ENCODE measurements around the gene CCDC194. TPM values are rescaled to one million over a fixed set of nuclear protein-coding genes. Genes with fewer than 3 reads are reported as not detected.

Gene CCDC194
- total and polyA plus RNA-seq, 4 donors = 0.12 to 0.50 TPM; not detected in 2

DNA sequence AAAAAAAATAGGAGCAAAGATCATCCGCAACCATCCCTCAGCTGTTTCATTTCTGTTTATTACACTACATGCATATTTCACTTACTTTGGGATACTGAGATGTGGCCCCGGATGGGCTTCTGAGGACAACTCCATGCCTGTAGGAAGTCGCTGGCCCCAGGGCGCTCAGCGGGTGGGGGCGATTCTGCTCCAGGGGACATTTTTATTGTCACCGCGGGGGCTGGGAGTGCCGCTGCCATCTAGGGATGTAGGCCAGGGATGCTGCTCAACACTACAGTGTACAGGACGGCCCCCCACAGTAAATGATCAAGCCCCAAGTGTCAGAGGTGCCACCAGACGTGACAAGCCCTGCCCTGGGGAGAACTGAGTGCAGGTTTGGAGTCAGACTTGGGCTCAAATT, 17.8 kb upstream of the CCDC194 start (continued):
- TF ChIP-seq, protein P1, sequence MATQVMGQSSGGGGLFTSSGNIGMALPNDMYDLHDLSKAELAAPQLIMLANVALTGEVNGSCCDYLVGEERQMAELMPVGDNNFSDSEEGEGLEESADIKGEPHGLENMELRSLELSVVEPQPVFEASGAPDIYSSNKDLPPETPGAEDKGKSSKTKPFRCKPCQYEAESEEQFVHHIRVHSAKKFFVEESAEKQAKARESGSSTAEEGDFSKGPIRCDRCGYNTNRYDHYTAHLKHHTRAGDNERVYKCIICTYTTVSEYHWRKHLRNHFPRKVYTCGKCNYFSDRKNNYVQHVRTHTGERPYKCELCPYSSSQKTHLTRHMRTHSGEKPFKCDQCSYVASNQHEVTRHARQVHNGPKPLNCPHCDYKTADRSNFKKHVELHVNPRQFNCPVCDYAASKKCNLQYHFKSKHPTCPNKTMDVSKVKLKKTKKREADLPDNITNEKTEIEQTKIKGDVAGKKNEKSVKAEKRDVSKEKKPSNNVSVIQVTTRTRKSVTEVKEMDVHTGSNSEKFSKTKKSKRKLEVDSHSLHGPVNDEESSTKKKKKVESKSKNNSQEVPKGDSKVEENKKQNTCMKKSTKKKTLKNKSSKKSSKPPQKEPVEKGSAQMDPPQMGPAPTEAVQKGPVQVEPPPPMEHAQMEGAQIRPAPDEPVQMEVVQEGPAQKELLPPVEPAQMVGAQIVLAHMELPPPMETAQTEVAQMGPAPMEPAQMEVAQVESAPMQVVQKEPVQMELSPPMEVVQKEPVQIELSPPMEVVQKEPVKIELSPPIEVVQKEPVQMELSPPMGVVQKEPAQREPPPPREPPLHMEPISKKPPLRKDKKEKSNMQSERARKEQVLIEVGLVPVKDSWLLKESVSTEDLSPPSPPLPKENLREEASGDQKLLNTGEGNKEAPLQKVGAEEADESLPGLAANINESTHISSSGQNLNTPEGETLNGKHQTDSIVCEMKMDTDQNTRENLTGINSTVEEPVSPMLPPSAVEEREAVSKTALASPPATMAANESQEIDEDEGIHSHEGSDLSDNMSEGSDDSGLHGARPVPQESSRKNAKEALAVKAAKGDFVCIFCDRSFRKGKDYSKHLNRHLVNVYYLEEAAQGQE (IDR thresholded peaks at IDR 0.05) = no peak
- no peak for TF ChIP-seq HNF4G (IDR thresholded peaks at IDR 0.05)
- TF ChIP-seq, protein P2, sequence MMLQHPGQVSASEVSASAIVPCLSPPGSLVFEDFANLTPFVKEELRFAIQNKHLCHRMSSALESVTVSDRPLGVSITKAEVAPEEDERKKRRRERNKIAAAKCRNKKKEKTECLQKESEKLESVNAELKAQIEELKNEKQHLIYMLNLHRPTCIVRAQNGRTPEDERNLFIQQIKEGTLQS (IDR thresholded peaks at IDR 0.05) = no peak

DNA sequence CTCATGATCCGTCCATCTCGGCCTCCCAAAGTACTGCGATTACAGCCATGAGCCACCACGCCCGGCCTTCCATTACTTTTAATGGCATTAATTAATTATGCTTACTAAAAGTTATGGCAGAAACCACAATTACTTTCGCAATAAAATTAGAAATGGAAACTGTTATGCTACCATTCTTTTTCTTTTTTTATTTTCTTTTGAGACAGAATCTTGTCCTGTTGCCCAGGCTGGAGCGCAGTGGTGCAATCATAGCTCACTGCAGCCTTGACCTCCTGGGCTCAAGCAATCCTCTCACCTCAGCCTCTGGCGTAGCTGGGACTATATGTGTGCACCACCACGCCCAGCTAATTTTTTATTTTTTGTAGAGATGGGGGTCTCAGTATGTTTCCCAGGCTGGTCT, 16.0 kb upstream of the CCDC194 start:
- Histone ChIP-seq H3K36me3 (ENCODE audit: control insufficient read depth in 4 of 4, insufficient read depth in 3 of 4, low read depth in 1 of 4, low read length in 3 of 4) (peaks cover 2 to 9% (median 4%) of the 10 kb centered on the region in 4 donors), H3K4me3 (ENCODE audit: low read depth in 1 of 3, low read length in 3 of 3) (no peak overlapping the region), H3K9ac (ENCODE audit: low read depth in 1 of 2, low read length in 2 of 2) (no peak overlapping the region), H3K27ac (ENCODE audit: low read depth in 1 of 2, low read length in 2 of 2) (no peak overlapping the region), H3K27me3 (ENCODE audit: control insufficient read depth in 4 of 4, insufficient read depth in 4 of 4, low read length in 3 of 4) (no peaks in the 10 kb centered on the region), H3K9me3 (ENCODE audit: control insufficient read depth in 4 of 4, low read length in 3 of 4) (no peaks in the 10 kb centered on the region), H3K4me1 (ENCODE audit: control insufficient read depth in 4 of 4, insufficient read depth in 4 of 4, low read length in 3 of 4) (peaks cover 0 to 15% (median 12%) of the 10 kb centered on the region in 4 donors)
- no peak for DNase-seq (ENCODE audit: low spot score)
- TF ChIP-seq HNF4A (conservative IDR thresholded peaks at IDR 0.05) = peak in 1 of 2 donors; percentile 13
- no peak for TF ChIP-seq EGR1 (IDR thresholded peaks at IDR 0.05; ENCODE audit: low read depth in 2 of 2)
- WGBS = 92% methylated on average over 9 of the region's 9 CpGs

DNA sequence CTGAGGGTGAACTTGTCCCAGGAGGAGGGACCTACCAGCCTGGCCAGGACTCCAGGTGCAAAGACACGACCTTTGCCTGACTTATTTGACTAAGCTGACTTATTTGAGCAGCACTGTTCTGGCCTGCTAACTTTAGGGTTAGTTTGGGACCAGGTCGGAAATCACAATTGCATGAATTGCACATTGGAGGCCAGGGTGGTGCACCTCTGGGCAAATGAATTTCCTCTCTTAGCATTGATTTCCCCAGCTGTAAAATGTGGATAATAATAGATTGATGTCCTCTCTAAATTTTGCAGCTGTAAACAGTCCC, 12.8 kb upstream of the CCDC194 start:
- 11% methylated on average over 2 of the region's 2 CpGs for WGBS
- Histone ChIP-seq H3K4me1 (ENCODE audit: control insufficient read depth in 4 of 4, insufficient read depth in 4 of 4, low read length in 3 of 4) (peaks cover 0 to 30% (median 21%) of the 10 kb centered on the region in 4 donors), H3K9me3 (ENCODE audit: control insufficient read depth in 4 of 4, low read length in 3 of 4) (no peaks in the 10 kb centered on the region), H3K4me3 (ENCODE audit: low read depth in 1 of 3, low read length in 3 of 3) (peak overlapping the region in 2 of 3 donors; percentile 38 to 62), H3K9ac (ENCODE audit: low read depth in 1 of 2, low read length in 2 of 2) (peak overlapping the region; percentile 54 to 88), H3K27me3 (ENCODE audit: control insufficient read depth in 4 of 4, insufficient read depth in 4 of 4, low read length in 3 of 4) (no peaks in the 10 kb centered on the region), H3K27ac (ENCODE audit: low read depth in 1 of 2, low read length in 2 of 2) (peak overlapping the region; percentile 95 to 96), H3K36me3 (ENCODE audit: control insufficient read depth in 4 of 4, insufficient read depth in 3 of 4, low read depth in 1 of 4, low read length in 3 of 4) (peaks cover 0 to 5% (median under 1%) of the 10 kb centered on the region in 4 donors)
- TF ChIP-seq HNF4A (conservative IDR thresholded peaks at IDR 0.05) (peak; percentile 5 to 28), EGR1 (IDR thresholded peaks at IDR 0.05; ENCODE audit: low read depth in 2 of 2) (no peak), RXRA (IDR thresholded peaks at IDR 0.05) (peak; percentile 32 to 58), SP1 (IDR thresholded peaks at IDR 0.05) (peak; percentile 77)
- no peak for DNase-seq (ENCODE audit: low spot score)

DNA sequence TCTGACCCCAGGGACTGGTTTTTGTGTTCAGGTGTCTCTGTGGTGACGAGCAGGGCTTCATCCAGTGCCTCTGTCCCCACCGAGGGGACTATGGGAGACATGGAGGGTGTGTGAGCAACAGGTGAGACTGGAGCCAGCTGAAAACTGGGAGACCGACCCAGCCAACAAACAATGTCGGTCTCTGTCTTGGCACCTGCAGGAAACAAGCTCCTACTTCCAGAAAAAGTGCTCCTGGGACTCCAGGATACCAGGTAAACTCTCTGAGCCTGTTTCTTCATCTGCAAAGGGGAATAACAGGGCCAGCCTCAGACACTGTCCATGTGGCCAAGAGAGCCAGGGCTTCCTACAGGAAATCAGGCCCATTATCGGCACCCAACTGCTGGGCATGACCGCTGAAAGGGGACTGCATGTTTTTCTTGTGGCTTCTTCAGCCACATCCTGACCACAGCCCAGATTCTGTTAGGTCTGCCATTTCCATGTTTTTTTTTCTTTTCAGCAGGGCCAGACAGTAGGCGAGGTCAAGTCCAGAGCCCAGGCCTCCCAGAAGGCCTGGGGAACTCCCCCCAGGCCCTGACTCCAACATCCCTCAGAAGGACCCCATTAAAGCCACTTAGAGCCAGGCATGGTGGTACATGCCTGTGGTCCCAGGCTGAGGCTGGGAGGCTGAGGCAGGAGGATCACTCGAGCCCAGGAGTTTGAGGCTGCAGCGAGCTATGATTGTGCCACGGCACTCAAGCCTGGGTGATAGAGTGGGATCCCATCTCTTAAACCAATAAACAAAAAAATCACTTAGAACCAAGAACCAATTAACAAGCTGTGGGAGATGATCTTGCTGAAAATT, 12.3 kb upstream of the CCDC194 start:
- Histone ChIP-seq H3K27ac (ENCODE audit: low read depth in 1 of 2, low read length in 2 of 2) (peak overlapping the region; percentile 95 to 96), H3K9me3 (ENCODE audit: control insufficient read depth in 4 of 4, low read length in 3 of 4) (no peaks in the 10 kb centered on the region), H3K4me1 (ENCODE audit: control insufficient read depth in 4 of 4, insufficient read depth in 4 of 4, low read length in 3 of 4) (peaks cover 0 to 30% (median 21%) of the 10 kb centered on the region in 4 donors), H3K4me3 (ENCODE audit: low read depth in 1 of 3, low read length in 3 of 3) (peak overlapping the region; percentile 62 to 75 (median 74)), H3K27me3 (ENCODE audit: control insufficient read depth in 4 of 4, insufficient read depth in 4 of 4, low read length in 3 of 4) (no peaks in the 10 kb centered on the region), H3K9ac (ENCODE audit: low read depth in 1 of 2, low read length in 2 of 2) (peak overlapping the region; percentile 66 to 88), H3K36me3 (ENCODE audit: control insufficient read depth in 4 of 4, insufficient read depth in 3 of 4, low read depth in 1 of 4, low read length in 3 of 4) (peaks cover 0 to 9% (median under 1%) of the 10 kb centered on the region in 4 donors)
- no peak for DNase-seq (ENCODE audit: low spot score)
- WGBS = 56% methylated on average over 10 of the region's 10 CpGs
- no peak for TF ChIP-seq NR2F2 (IDR thresholded peaks at IDR 0.05)
- no peak for TF ChIP-seq FOXA2 (IDR thresholded peaks at IDR 0.05)
- no peak for TF ChIP-seq TAF1 (conservative IDR thresholded peaks at IDR 0.05)
- TF ChIP-seq FOXA1 (IDR thresholded peaks at IDR 0.05) = no peak
- TF ChIP-seq, protein P3, sequence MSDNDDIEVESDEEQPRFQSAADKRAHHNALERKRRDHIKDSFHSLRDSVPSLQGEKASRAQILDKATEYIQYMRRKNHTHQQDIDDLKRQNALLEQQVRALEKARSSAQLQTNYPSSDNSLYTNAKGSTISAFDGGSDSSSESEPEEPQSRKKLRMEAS (IDR thresholded peaks at IDR 0.05) = no peak
- TF ChIP-seq JUND (IDR thresholded peaks at IDR 0.05) = no peak
